Activated naive CD4-positive, alpha-beta T cell treated with anti-CD3 and anti-CD28 coated beads, Interleukin-2, amount 50 U/mL, for 72 hours (primary cell): Measurements from ENCODE around the gene ACSL1. TPM values are rescaled to one million over a fixed set of nuclear protein-coding genes. Genes with fewer than 3 reads are reported as not detected.

ENCODE experiments used
- total RNA-seq, 2 donors: library from RNA; stranded (reverse); gene quantifications; one replicate each; pipeline ENCODE4 v1.2.3, GENCODE V29; 2022

Gene ACSL1
- total RNA-seq, 2 donors from 2014 or later, result 23.4 to 27.1 TPM

Other genes with a start within 250 kb of the ACSL1 start
- gene CASP3, start 176.5 kb downstream of the ACSL1 start, total RNA-seq, result 10 to 100 TPM; 42.0 to 58.7 TPM
- 10 to 100 TPM; 10.8 to 24.9 TPM for gene PRIMPOL, start 176.2 kb downstream of the ACSL1 start, total RNA-seq
- 10 to 100 TPM; 73.8 to 75.1 TPM for gene CENPU, start 91.9 kb downstream of the ACSL1 start, total RNA-seq
- not detected for gene HELT, start 192.5 kb upstream of the ACSL1 start, total RNA-seq